SU-DHL-6 (cell line): ENCODE results near the gene ARHGAP10.

ENCODE experiments used
- H2AFZ ChIP-seq: fragments of 200-600 bp; sonication (generic); 2 replicates; pipeline ENCODE4 v1.6.1; 2014; ENCODE audit warnings: low read depth, mild to moderate bottlenecking, moderate library complexity, mixed read lengths, antibody characterized with exemption, low read length; ENCODE audit not compliant: severe bottlenecking
- H3F3A ChIP-seq: fragments of 200-600 bp; shearing (Covaris generic); 2 replicates; pipeline ENCODE4 v1.6.0; 2016; ENCODE audit warnings: antibody characterized with exemption, mild to moderate bottlenecking; ENCODE audit not compliant: insufficient read depth
- H3K27ac ChIP-seq: fragments of 200-600 bp; sonication (generic); 2 replicates; pipeline ENCODE4 v1.5.1; 2016; ENCODE audit warnings: low read depth, mild to moderate bottlenecking, low read length, moderate library complexity, mixed read lengths
- H3K27me3 ChIP-seq: fragments of 200-600 bp; sonication (generic), shearing (Covaris generic); 2 replicates; pipeline ENCODE4 v1.6.0; 2014; ENCODE audit warnings: mild to moderate bottlenecking, low read length
- H3K36me3 ChIP-seq: fragments of 200-600 bp; sonication (generic); 2 replicates; pipeline ENCODE4 v1.6.1; 2014; ENCODE audit warnings: mild to moderate bottlenecking, low read length, mixed read lengths
- H3K4me2 ChIP-seq: fragments of 300-600, 200-600 bp; shearing (Covaris generic), sonication (generic); 2 replicates; pipeline ENCODE4 v1.6.0; 2014; ENCODE audit warnings: low read length, low read depth, mild to moderate bottlenecking; ENCODE audit not compliant: poor library complexity, severe bottlenecking
- H3K4me3 ChIP-seq: fragments of 200-600 bp; sonication (generic); 2 replicates; pipeline ENCODE4 v1.5.1; 2014; ENCODE audit warnings: antibody characterized with exemption, low read length, mild to moderate bottlenecking, mixed read lengths; ENCODE audit not compliant: insufficient read depth, poor library complexity, severe bottlenecking
- H3K79me2 ChIP-seq: fragments of 200-600 bp; sonication (generic); 2 replicates; pipeline ENCODE4 v1.6.1; 2014; ENCODE audit warnings: mild to moderate bottlenecking, low read length, moderate library complexity; ENCODE audit not compliant: insufficient read depth
- H3K9ac ChIP-seq: fragments of 200-600 bp; sonication (generic); 2 replicates; pipeline ENCODE4 v1.7.0; 2014; ENCODE audit warnings: mild to moderate bottlenecking, low read length
- H3K9me2 ChIP-seq: fragments of 200-600 bp; sonication (generic); replicated peaks from 2 replicates; pipeline ENCODE4 v1.6.1; 2014; ENCODE audit warnings: low read length; ENCODE audit not compliant: insufficient read depth
- H3K9me3 ChIP-seq: fragments of 200-600 bp; sonication (generic); 2 replicates; pipeline ENCODE4 v1.6.1; 2014; ENCODE audit warnings: low read length, mixed read lengths; ENCODE audit not compliant: insufficient read depth
- H4K20me1 ChIP-seq: fragments of 200-600 bp; sonication (generic); 2 replicates; pipeline ENCODE4 v1.6.1; 2014; ENCODE audit warnings: low read depth, mild to moderate bottlenecking, antibody characterized with exemption, low read length, moderate library complexity, mixed read lengths
- EZH2phosphoT487 ChIP-seq: fragments of 200-600 bp; sonication (generic), shearing (Covaris generic); conservative IDR thresholded peaks from 2 replicates; pipeline ENCODE4 v1.6.1; 2018; ENCODE audit warnings: mild to moderate bottlenecking, antibody characterized with exemption, low read length, moderate library complexity, mixed read lengths
- TF ChIP-seq, protein P1 (sequence below): fragments of 200-600 bp; sonication (generic); IDR thresholded peaks from one replicate; pipeline ENCODE4 v1.5.1; 2017; ENCODE audit warnings: antibody characterized with exemption, mild to moderate bottlenecking, low read length, moderate library complexity; ENCODE audit not compliant: insufficient read depth, poor library complexity, severe bottlenecking

The ARHGAP10 gene

DNA sequence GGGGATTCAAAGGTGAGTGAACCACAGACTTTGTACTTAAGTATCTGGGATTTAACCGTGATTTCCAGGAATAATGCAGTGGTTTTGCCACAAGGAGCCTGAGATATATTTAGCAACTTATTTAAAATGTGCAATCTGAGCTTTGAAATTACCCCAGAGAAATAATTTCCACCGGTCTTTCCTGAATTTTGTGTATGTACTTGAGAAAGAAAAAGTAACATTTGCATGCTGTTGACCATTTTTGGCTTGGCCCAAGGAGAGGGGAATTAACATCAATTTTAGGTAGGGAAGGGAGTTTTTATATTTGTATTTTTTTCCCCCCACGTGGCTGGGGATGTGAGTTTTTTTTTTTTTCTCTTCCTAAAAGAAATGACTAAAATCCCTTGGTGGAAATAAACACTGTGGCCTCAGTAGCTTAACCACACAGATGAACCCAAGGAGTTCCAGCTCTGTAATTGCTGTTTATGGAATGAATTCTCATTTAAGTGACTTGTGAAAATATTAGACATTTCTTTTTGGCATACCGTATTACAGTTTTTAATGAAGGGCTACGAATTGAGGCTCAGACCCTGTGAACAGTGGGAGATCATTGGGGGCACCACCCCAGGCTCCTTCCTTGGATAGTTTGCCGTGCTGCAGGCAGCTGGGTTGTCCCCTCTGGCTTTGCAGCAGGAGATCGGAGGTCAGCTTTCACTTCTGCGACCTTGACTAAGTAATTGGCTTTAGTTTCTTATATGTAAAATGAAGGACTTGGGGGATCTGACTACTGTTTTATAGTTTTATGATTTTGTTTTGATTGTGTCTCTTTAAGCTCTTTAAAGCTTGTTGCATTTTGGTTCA is 116.1 kb downstream of the ARHGAP10 start:
- Histone ChIP-seq H2AFZ (no peak overlapping the region), H3K79me2 (no peaks in the 10 kb centered on the region), H3K4me3 (no peak overlapping the region), H3K27me3 (no peaks in the 10 kb centered on the region), H3K9ac (no peak overlapping the region), H3K9me2 (no peaks in the 10 kb centered on the region), H3F3A (no peaks in the 10 kb centered on the region), H3K4me2 (no peak overlapping the region), H4K20me1 (no peaks in the 10 kb centered on the region), H3K9me3 (no peaks in the 10 kb centered on the region), H3K27ac (no peak overlapping the region), H3K36me3 (no peaks in the 10 kb centered on the region)
- TF ChIP-seq, protein P1, sequence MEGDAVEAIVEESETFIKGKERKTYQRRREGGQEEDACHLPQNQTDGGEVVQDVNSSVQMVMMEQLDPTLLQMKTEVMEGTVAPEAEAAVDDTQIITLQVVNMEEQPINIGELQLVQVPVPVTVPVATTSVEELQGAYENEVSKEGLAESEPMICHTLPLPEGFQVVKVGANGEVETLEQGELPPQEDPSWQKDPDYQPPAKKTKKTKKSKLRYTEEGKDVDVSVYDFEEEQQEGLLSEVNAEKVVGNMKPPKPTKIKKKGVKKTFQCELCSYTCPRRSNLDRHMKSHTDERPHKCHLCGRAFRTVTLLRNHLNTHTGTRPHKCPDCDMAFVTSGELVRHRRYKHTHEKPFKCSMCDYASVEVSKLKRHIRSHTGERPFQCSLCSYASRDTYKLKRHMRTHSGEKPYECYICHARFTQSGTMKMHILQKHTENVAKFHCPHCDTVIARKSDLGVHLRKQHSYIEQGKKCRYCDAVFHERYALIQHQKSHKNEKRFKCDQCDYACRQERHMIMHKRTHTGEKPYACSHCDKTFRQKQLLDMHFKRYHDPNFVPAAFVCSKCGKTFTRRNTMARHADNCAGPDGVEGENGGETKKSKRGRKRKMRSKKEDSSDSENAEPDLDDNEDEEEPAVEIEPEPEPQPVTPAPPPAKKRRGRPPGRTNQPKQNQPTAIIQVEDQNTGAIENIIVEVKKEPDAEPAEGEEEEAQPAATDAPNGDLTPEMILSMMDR: no peak
- TF ChIP-seq EZH2phosphoT487: no peak

DNA sequence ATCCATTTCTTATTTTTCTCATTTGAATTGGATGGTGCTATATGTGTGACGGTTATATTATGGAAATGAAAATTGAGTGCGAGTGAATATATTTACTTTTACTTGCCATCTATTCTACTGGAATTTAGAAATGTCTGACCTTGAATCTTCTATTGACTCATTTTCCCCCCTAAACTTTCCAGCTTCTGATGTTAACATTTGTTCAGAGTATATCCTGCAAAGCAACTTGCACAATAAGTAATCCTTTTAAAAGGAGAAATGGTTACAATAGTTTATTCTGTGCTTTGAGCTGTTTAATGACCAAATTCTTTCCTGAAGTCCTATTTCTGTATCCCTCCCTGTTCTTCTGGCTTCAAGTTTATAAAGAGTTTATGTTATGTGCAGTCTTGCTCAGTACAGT is 116.7 kb downstream of the ARHGAP10 start:
- Histone ChIP-seq H3K27me3 (no peaks in the 10 kb centered on the region), H3K9me2 (no peaks in the 10 kb centered on the region), H4K20me1 (no peaks in the 10 kb centered on the region), H3K9me3 (no peaks in the 10 kb centered on the region), H3K4me3 (no peak overlapping the region), H3K27ac (no peak overlapping the region), H3K4me2 (no peak overlapping the region), H3K9ac (no peak overlapping the region), H2AFZ (no peak overlapping the region), H3K36me3 (no peaks in the 10 kb centered on the region), H3K79me2 (no peaks in the 10 kb centered on the region), H3F3A (no peaks in the 10 kb centered on the region)
- TF ChIP-seq, protein P1: no peak
- no peak for TF ChIP-seq EZH2phosphoT487

DNA sequence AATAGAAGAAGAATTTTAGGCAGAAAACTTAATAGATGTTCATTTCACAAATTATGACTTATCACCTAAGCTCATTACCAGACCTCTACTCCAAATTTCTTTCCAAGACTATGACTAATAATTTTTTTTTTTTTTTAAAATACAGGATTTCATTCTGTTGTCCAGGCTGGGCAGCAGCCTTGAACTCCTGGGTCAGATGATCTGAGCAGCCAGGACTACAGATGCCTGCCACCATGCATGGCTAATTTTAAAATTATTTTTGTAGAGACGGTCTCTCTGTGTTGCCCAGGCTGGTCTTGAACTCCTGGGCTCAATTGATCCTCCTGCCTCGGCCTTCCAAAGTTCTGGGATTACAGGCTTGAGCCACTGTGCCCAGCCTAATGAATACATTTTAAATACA is 119.2 kb downstream of the ARHGAP10 start:
- Histone ChIP-seq H3K9me3 (no peaks in the 10 kb centered on the region), H3K9me2 (no peaks in the 10 kb centered on the region), H3K27ac (no peak overlapping the region), H4K20me1 (no peaks in the 10 kb centered on the region), H3K79me2 (no peaks in the 10 kb centered on the region), H2AFZ (no peak overlapping the region), H3K9ac (no peak overlapping the region), H3K27me3 (no peaks in the 10 kb centered on the region), H3K4me3 (no peak overlapping the region), H3K36me3 (no peaks in the 10 kb centered on the region), H3K4me2 (no peak overlapping the region), H3F3A (no peaks in the 10 kb centered on the region)
- TF ChIP-seq EZH2phosphoT487: no peak
- TF ChIP-seq, protein P1: no peak
